HG03571 (cell line): ENCODE data around the gene DRD1.
"Not testable (repeated sequence)": the region's sequence is repeated elsewhere in the genome, so short reads cannot be mapped to it uniquely, and the experiment has no call there.

ENCODE experiments used
- ATAC-seq: cut with Tn5 transposase; IDR thresholded peaks from one replicate; pipeline ENCODE4 v1.9.1; 2021; ENCODE audit not compliant: unreplicated experiment

Gene DRD1

DNA sequence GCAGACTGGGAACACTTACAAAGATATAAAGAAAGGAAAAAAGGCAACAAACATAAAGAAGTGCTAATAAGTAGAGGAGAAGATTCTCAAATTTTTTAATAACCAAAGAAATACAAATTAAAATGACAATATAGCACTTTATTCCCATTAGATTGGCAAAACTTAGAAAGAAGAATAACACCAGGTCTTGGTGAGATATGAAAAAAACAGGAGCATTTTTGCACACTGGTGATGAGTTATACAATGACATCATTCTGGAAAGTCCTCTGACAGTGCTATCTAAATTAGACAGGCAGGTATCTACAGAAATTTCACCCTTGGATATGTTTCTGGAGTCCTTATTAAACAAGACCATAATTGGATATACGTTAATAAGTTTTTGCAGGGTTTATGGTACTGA is 24.9 kb upstream of the DRD1 start:
- no peak for ATAC-seq

DNA sequence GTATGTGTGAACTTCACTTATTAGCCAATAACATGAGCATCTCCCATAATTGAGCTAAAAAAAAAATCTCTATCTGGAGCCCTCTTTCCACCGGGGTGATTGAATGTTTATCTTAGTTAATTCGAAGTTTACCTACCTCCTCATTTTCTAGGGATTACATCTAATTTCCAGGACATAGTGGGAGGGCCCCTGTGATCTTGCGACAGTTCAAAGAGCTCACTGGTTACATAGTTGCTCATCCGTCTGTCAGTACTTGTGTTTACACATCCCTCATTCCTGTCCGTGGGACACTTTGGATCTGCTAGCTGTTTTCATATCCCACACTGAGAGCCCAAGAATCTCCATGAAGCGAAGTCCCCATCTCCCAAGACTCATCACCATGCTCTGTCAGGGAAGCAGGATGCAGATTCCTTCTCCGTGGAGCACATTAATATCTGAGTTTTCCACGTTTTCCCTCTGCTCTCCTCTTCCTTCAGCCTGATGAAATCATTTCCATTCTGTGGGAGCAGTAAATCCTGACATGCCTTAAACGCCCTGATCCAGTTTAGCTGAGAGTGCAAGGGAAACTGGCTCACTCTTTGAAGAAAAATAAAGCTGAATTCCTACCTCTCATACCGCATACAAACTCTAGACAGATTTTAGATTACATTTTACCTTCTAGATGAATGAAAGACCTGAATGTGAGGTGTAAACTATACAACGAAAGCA is 24.2 kb upstream of the DRD1 start:
- no peak for ATAC-seq

DNA sequence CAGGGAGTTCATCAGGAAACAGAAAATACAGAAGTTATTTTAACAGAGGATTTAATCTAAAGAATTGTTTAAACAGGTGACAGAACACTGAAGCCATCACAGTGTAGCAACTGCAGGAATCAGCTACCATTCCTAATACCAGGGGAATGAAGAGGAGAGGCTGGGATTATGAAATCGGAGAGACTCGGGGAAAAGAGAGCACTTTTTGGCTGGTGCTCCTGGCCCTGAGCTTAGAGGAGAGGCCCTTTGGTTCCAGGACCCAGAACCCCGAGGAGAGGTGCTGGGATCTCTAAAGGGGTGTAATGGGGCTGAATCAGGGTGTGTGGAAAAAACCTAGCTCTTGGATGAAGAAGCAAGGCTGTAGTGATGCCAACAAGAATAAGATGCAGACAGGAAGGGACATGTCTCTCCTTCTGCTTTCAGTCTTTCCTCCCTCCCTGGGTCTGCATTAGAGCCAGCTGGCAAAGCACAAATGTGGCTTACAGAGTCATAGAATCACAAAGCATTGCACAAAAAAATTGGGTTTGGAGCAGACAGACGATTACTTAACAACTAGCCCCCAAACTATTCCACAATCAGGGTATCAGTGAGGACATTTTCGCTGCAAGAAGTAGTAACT is 22.8 kb upstream of the DRD1 start:
- no peak for ATAC-seq

DNA sequence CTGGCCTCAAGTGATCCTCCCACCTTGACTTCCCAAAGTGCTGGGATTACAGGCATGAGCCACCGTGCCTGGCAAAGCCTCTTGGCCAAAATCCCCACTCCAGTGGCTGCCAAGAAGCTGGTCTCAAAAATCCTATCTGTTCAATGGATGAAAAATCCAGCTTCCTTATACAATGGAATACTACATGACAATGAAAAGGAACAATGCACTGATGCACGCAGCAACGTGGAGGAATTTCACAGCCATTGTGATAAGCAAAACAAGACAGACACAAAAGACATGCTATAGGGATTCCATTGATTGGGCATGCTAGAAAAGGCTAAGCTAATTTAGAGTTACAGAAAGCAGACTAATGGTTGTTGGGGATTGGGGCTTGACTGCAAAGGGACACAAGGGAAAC is 21.3 kb upstream of the DRD1 start:
- no peak for ATAC-seq

DNA sequence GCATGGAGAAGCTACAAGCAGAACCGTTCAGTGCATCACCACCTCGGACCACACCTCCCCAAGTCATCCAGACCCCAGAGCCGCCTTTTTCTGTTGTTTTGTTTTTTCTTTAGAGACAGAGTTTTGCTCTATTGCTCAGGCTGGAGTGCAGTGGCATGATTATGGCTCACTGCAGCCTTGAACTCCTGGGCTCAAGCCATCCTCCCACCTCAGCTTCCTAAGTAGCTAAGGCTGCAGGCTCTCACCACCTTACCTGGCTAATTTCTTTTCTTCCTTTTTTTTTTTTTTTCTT is 20.9 kb upstream of the DRD1 start:
- no peak for ATAC-seq

DNA sequence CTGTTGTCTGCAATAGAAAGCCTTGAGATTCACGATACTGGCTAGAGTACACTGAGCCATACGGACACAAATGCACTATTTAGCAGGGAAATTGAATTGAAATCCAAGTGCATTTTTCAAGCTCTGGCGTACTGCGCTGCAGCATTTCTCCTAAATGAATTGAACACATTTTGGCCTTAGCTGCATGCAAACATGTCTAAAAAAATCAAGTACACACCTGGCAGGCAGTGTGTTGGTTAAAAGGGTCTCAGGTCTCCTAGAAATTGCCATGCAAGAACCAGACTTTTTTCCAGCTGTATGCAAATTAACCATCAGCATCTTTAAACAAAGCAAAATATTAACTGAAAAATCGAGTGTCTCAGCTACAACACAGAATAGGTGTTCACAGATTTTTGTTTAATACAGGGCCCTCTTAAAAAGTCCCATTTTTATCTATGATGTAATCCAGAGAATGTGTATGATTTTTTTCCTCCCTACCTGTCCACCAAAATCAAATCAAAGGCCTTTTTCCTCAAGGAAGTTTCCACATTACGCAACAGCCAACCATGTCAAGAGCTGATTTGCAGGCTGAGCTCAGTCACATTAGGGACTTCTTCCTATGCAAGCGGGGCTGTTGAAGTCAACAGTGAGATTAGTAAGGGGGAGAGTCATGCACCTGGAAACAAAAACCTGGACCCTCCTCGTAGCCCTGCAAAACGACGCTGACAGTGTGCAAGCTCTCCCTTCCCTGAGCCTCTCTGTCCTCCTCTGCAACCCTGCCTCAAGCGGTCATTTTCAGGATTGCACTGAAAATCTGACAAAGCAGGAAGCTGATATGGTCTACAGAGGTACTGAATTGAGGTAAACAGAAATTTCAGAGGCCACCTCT is 20.3 kb upstream of the DRD1 start:
- ATAC-seq, result peak; percentile 99

DNA sequence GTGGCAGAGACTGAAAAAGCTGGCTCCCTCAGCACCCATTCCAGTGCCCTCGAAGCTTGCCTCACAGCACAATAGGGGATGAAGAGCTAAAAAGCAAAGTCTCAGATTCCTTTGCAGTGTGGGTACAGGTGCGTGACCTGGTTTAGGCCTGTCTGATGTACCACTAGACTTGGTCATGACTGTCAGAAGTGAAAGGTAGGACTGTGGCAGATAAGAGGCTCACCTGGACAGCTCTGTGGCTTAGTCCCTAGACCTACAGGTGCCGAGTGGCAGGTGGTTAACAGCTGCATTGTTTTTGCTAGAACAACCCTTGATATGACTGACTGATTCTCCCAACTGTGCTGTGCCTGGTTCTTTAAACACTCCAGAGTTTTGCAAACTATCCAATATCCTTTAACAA is 19.7 kb upstream of the DRD1 start:
- ATAC-seq, result no peak

DNA sequence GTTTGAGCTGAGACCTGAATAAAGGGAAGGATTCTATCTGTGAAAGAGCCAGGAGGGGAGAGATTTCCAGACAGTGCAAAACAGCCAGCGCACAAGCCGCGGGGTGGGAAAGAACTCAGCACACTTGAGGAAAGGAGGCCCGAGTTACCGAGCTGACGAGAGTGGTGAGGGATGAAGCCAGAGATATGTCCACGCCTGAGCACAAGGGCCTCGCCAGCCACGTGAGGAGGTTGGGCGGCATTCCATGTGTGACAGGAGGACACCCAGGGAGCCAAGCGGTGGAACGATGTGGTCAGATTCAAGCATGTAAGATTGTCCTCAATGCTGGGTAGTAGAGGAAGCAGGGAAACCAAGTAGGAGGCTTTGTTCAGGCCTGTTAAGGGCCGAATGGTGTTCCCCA is 17.4 kb upstream of the DRD1 start:
- no peak for ATAC-seq

DNA sequence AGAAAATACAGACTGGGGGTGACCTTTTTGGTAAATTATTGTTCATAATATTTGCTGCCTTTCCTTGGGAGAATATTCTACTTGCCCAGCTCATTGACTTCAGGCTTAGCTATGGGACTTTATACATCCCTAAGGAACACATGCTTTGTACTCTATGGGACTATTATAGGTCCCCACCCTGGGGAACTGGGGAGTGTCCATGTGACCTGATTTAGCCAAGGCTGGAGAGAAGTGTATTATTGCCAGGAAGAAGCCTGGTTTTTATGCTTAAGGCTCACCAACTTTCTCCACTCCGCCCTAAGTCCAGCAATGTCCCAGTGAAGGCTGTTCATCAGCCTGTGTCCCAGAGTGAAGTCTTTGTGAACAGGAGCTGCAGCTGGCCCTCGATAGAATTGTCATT is 16.6 kb upstream of the DRD1 start:
- no peak for ATAC-seq

DNA sequence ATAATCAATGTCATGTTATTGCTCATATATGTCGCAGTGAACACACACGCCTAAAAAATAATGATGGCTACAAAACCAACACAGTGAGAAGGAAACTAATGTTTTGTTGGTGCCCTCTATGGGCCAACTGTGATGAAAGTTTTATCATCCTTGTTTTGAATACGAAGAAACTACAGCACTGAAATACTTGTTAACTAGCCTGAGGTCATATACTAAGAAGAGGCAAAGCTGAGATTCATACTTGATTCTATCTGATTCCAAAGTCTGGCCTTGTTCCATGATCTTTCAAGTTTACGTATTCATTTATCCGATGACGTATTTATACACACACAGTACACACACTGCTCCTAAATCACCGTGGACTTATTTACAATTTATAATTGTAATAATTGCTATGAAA is 16.1 kb upstream of the DRD1 start:
- ATAC-seq, result no peak

DNA sequence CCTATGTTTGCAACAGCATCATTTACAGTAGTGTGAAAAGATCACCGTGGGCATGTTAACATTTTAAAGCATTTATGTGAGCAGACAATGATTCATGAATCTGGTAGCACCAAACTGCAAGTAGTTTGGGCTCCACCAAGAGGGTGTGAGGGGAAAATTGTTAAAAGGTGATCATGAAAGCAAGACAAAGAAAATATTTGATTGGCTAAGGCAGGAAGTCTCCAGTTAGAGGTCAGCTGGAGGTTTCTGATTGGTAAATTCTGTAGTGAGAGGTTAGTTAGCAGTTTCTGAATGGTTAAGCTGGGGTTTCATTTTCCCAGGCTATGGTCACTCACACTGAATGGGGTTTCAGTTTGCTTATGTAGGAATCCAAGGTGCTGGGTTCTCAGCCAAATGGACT is 13.5 kb upstream of the DRD1 start:
- ATAC-seq, result peak; percentile 92

DNA sequence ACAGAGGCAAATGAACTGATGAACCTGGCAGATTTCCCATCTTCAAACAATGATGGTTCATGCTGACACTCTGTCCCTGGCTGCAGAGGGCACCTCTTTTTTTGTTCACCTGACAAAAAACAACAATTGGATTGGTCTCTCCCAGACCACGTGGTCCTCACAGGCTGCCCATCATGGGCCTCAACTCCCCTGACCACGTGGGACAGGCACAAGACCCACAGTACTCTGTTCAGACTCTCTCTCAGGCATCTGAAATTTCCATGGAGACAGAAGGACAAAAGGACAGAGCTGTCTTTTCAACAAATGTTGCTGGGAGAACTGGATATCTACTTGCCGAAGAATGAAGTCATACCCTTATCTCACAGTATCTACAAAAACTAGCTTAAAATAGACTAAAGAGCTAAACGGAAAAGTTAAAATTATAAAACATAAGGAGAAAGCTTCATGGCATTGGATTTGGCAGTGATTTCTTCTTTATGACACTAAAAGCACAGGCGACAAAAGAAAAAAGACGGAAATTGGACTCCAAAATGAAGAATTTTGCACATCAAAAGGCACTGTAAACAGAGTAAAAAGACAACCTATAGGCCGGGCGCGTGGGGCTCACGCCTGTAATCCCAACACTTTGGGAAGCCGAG is 12.2 kb upstream of the DRD1 start:
- ATAC-seq, result no peak

DNA sequence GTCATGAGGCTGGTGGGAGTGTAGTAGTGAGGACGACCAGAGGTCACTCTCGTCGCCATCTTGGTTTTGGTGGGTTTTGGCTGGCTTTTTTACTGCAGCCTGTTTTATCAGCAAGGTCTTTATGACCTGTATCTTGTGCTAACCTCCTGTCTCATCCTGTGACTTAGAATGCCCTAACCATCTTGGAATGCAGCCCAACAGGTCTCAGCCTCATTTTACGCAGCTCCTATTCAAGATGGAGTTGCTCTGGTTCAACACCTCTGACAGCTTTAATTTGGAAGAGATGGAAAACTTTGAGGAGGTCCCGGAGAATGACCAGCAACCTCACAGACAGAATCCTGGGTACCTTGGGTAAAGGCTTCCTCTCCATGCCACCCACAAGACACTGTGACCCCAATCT is 10.4 kb upstream of the DRD1 start:
- not testable (repeated sequence) for ATAC-seq

DNA sequence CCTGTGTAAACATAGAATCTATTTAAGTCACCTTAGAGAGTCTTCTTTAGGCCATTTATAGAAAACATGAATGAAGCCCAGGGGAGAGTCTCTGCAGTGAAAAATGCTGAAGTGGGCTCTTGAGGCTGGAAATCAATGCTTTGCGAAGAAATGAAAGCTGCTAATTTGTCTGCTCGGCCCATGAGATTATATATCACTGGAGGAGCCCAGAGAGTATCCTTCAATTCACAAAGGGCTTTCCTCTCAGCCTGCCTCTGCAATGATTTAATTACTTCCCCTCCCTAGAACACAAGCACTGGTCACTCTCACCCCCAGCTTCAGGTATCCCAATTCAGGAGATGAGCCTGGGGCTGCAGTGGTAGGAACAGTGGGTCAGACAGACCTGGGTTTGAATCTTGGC is 8.2 kb upstream of the DRD1 start:
- ATAC-seq, result no peak

DNA sequence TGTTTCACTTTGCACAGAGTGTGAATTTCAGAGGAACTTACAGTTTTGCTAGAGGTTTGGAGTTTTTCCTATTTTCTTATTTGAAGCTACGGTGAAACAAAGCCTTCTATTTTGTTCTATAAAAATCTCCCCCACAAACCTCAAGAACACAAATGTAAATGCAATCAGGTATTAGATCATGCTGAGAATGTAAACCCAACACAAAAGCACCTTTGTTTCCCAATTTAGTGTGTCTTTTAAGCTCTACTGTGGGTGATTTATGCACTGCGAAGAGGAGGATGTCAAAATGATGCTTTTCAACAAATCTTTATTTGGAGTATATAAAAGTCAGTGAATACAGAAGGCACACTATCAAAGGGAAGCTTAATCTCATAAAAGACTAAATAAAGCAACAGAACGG is 4.3 kb upstream of the DRD1 start:
- ATAC-seq, result no peak

DNA sequence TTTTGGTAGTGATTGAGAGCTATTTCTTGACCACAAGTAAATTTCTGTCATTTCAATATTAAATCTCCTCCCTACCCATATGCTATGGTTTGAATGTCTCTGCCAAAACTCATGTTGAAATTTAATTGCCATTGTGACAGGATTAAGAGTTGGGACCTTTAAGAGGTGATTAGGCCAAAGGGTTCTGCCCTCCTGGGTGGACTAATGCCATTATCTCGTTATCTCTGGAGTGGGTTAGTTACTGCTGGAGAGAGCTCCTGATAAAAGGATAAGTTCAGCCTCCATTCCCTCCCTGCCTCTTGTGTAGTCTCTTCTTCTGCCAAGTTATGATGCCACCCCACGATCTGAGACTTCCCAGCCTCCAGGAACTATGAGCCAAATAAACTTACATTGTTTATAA is 3.6 kb upstream of the DRD1 start:
- ATAC-seq, result no peak

DNA sequence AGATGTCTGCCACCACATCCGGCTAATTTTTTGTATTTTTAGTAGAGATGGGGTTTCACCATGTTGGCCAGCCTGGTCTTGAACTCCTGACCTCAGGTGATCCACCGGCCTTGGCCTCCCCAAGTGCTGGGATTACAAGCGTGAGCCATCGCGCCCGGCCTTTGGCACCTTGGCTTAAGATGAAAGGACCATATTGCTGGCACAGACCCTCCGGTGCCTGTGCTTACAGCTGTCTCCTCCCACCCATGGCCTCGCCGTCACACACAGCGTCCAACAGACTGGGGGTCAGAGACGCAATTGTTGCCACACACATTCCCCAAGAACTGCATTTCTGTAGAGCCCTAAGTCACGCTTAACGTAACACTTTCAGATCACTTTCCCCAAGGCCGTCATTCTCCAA is 2.4 kb upstream of the DRD1 start:
- ATAC-seq, result not testable (repeated sequence)

DNA sequence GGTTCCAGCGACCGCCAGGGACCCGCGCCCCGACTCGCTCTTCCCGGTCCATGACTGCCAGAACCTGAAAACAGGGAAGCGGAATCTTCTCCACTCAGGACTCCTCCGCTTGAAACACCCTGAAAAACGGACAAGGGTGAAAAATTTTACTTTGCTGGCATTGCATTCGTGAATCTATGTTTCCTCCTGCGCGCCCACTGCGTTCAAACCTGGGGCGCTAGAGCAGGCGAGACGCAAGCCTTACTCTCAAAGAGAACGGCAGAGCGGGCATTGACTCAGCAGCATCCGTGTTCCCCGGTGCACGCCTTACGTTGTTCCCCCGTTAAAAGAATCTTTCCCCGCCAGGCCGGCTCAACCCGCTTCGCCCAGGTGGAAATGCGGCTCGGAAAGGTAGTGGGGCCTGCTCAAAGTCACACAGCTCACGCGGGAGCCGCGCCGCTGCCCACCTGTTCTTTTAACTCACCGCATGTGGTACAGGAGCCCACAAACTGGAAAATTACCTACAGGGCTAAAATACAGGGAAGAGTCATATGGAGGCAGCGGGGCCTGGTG is 999 bp upstream of the DRD1 start:
- ATAC-seq, result no peak

DNA sequence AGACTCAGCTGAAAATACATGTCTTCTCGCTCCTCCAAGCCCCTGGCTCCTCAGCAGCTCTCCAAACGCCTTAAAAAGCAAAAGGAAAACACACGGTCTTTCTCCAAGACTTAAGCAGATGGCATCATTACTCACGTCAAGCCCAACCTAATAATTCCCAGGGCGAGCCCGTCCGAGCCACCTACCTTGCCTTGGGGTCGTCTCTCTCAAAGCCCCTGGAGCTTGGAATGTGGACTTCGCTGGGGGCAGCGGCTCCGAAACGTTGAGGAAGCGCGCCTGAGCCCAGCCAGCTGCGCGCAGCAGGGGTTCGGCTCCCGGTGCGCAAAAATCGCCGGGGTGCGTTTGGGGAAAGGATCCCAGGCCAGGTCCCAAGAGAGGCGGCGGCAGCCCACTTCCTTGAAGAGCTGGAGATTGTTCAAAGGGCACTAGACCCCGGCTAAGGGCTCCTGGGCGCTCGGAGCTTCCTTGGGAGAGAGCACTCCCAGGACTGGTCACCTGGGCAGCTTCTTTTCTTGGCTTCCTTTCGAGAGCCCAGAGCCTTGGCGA is 395 bp downstream of the DRD1 start:
- no peak for ATAC-seq

DNA sequence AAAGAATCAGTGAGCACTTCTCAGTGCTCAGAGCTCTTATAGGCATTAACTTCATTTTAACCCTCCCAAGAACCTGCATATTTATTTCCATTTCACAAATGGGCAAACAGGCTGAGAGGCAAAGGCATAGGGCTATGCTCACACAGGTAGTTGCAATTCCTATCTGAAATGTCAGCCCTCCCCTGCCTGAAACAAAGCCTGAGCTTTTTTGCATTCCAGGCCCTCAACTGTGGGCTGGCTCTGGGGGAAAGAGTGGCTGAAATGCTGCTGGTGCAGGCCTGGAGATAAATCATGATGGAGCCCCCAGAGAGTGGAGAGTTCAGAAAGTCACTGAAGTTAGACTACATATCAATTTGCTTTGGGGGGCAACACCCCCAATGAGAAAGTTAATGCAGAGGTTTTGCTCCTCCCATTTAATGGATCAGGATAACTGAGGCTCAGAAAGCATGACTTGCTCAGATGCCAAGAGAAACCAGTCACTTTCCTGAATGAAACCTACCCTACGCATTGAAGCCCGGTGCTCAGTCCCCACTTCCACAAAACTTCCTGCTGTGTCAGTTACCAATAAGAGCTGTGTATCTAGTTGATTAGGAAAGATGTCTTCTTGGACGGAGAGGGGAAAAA is 5.6 kb downstream of the DRD1 start:
- no peak for ATAC-seq

DNA sequence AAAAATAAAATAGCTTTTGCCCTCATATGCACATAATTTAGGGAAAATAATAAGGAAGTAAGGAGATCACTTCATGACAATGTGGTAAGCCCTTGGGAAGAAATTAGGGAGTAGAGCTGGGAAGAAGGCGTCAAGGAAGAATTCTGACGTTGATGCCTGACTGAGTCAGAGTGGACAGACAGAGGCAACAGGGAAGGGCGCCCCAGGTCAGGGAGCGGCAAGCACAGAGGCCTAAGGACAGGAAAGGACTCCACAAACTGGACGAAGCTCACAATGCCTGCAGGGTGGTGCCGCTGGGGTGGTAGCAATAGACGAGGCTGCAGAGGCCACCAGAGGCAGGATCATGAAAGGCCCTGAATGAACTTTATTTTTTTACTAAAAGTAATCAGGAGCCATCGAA is 7.6 kb downstream of the DRD1 start:
- no peak for ATAC-seq
